NCI-H748 (cell line): ENCODE measurements around the gene NDUFAF3.
"Not testable (repeated sequence)": the region's sequence is repeated elsewhere in the genome, so short reads cannot be mapped to it uniquely, and the experiment has no call there.

Experiments
- DNase-seq: peaks from one replicate; lab custom pipeline; 2025; ENCODE audit not compliant: unreplicated experiment; lab: John Stamatoyannopoulos, UW

NDUFAF3 gene

GRCh38 chr3:48999085-48999858 lies 22.6 kb upstream of the NDUFAF3 start:
- DNase-seq: no peak

DNA sequence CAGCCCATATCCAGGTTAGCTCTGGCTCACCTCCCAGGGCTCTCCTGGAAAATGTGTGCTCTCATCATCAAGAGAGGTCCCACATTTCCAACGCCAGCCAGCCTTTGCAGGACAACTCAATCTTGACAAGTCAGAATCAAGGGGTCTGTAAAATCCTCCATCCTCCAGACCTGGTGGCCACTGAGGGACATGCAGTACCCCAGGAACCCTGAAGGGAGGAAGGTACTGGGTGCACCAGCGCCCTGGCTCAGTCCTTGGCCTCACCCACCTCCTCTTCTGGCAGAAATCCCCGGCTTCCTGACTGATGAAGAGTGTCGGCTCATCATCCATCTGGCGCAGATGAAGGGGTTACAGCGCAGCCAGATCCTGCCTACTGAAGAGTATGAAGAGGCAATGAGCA lies 20.8 kb upstream of the NDUFAF3 start:
- DNase-seq: no peak

GRCh38 chr3:49004352-49005302 lies 17.3 kb upstream of the NDUFAF3 start:
- DNase-seq: peak; percentile 30

DNA sequence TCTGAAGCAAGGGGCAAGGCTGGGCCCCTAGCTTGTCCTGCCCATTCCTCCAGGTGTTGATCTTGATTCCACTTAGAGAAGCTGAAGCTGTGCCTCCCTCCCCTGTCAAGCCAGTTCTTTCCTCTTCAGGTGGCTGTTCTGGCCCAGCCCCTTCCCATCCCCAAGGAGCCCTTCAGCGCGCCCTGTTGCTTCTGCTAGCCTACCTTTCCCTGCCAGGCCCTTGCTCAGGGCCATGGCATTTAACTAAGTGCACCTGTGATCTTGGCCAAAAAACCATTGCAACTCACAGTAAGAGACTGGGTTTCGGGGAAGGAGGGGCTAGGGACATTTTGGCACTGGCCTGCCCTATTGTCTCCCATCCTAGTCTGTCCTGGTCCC lies 16.6 kb upstream of the NDUFAF3 start:
- DNase-seq: no peak

DNA sequence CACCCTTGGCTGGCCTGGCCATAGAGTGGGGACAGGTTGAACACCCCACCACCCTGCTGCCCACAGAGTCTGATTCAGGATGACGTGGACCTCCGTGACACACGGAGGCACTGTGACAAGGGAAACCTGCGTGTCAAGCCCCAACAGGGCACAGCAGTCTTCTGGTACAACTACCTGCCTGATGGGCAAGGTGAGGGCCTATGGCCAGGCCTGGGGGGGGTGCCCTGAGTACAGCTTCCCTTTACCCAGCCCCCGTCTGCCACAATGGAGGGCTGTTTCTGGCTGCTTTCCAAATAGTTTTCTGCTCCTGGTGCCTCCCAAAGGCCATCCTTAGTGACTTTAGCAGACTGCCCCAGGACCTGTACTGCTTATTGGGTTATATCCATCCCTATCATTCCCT lies 15.9 kb upstream of the NDUFAF3 start:
- no peak for DNase-seq

- peak; percentile 25 for DNase-seq
Measured at GRCh38 chr3:49006408-49007067, 15.4 kb upstream of the NDUFAF3 start.

DNA sequence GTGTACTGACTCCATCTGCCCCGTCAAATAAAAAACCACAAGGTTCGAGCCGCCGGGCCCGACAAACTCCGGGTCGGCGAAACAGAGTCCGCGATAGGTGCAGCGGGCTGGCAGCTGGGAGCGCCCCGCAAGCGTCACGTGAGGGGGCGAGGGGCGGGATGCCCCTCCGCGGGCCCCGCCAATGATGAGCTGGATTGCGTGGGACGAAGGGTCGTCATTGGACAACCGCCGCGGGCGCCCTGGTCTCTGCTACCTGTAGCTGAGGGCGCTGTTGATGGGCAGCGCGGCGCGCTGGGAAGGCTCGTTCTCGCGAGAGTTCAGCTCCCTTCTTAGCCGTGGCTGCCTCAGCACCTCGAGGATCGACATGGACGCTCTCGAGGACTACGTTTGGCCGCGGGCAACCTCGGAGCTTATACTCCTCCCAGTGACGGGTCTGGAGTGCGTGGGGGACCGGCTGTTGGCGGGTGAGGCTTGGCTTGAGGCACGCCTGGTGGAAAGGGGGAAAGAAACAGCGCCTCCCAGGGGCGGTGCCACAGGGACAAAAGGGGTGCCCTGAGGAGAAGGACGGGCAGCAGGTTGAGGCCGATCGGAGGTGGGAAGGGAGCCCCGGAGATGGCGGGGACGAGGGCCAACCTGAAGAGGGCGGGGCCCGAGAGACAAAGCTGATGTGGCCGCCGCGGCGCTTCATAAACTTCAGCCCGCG lies 14.7 kb upstream of the NDUFAF3 start, which contains the start of gene WDR6:
TSS of gene WDR6 (plus strand) at position 324 of the 703 bp plus-strand sequence. CDS start at position 365, 41 bp downstream.
- peak; percentile 97 for DNase-seq

- DNase-seq: peak; percentile 79
Measured at GRCh38 chr3:49007771-49008528, 14.0 kb upstream of the NDUFAF3 start.

DNA sequence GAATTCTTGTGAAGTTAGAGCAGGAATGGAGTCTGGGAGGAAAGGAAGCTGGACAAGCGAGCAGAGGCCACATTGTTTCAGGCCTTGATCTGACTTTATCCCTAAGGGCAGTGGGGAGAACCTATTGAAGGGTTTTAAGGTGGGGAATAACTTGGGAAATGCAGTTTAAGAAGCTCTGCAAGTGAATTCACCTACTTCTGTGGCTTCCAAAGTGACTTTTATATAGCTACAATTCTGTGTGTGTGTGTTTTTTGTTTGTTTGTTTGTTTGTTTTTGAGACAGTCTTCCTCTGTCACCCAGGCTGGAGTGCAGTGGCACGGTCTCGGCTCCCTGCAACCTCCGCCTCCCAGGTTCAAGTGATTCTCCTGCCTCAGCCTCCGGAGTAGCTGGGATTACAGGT lies 13.3 kb upstream of the NDUFAF3 start:
- DNase-seq: not testable (repeated sequence)

DNA sequence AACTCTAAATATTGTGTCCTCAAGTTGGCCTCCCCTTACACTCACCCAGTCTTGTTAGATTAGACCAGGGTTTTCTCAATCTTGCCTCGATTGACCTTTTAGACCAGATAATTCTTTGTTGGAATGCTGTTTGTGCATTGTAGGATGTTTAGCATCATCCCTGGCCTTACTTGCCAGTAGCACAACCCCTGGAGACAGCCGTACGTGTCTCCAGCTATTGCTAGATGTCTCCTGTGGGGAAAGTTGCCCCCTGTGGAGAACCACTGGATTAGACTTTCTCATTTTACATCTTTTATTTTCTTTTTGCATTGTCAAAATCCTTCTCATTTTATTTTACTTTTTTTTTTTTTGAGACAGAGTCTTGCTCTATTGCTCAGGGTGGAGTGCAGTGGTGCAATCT lies 12.5 kb upstream of the NDUFAF3 start:
- DNase-seq: no peak

DNA sequence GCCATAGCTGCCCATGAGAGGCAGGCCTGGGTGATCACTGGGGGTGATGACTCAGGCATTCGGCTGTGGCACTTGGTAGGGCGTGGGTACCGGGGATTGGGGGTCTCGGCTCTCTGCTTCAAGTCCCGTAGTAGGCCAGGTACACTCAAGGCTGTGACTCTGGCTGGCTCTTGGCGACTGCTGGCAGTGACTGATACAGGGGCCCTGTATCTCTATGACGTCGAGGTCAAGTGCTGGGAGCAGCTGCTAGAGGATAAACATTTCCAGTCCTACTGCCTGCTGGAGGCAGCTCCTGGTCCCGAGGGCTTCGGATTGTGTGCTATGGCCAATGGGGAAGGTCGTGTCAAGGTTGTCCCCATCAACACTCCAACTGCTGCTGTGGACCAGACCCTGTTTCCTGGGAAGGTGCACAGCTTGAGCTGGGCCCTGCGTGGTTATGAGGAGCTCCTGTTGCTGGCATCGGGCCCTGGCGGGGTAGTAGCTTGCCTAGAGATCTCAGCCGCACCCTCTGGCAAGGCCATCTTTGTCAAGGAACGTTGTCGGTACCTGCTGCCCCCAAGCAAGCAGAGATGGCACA lies 9.4 kb upstream of the NDUFAF3 start:
- DNase-seq: no peak

DNA sequence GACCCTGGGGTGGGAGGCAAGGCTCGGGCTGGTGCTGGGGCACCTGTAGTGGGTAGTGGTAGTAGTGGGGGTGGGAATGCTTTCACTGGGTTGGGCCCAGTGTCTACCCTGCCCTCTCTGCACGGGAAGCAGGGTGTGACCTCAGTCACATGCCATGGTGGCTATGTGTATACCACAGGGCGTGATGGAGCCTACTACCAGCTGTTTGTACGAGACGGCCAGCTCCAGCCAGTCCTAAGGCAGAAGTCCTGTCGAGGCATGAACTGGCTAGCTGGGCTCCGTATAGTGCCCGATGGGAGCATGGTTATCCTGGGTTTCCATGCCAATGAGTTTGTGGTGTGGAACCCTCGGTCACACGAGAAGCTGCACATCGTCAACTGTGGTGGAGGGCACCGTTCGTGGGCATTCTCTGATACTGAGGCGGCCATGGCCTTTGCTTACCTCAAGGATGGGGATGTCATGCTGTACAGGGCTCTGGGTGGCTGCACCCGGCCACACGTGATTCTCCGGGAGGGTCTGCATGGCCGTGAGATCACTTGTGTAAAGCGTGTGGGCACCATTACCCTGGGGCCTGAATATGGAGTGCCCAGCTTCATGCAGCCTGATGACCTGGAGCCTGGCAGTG lies 8.7 kb upstream of the NDUFAF3 start:
- no peak for DNase-seq

- peak; percentile 15 for DNase-seq
Measured at GRCh38 chr3:49013738-49014660, 7.9 kb upstream of the NDUFAF3 start.

DNA sequence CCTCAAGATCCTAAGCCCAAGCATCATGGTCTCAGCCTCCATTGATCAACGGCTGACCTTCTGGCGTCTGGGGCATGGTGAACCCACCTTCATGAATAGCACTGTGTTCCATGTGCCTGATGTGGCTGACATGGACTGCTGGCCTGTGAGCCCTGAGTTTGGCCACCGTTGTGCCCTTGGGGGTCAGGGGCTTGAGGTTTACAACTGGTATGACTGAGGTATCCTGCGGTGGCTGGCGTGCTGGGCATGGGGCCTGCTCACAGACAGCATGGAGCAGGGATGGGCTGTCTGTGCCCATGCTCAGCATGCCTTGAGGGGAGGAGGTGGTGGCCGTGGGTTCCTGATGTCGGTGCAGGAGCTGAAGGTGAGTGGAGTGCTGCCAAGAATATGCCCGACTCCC lies 6.8 kb upstream of the NDUFAF3 start:
- no peak for DNase-seq

- DNase-seq: no peak
Measured at GRCh38 chr3:49015765-49016164, 6.2 kb upstream of the NDUFAF3 start.

- DNase-seq: no peak
Measured at GRCh38 chr3:49016414-49017228, 5.3 kb upstream of the NDUFAF3 start.

- peak; percentile 57 for DNase-seq
Measured at GRCh38 chr3:49017229-49017970, 4.5 kb upstream of the NDUFAF3 start.
